Stimulated activated naive CD8-positive, alpha-beta T cell treated with anti-CD3 and anti-CD28 coated beads, Interleukin-15, amount 100 ng/mL, for 72 hours (primary cell): Measurements from ENCODE around the gene IGSF6.
"Not testable (repeated sequence)": the region's sequence is repeated elsewhere in the genome, so short reads cannot be mapped to it uniquely, and the experiment has no call there.

Source experiments
- ATAC-seq: fragments of 150-1000 bp; cut with Tn5 transposase; 2 replicates; pipeline ENCODE4 v1.10.0; 2021; ENCODE audit warnings: mild to moderate bottlenecking, moderate library complexity
- DNase-seq, 2 donors: peaks; one replicate each; pipeline ENCODE4 v3.0.0; 2021 to 2022
- H3K27ac Mint-ChIP-seq, 2 donors: one replicate each; pipeline ENCODE4 v1.8.0; 2022; ENCODE audit warnings: mild to moderate bottlenecking in 2 of 2, mixed read lengths in 2 of 2, moderate library complexity in 2 of 2
- H3K27me3 Mint-ChIP-seq: one replicate; pipeline ENCODE4 v1.8.0; 2022; ENCODE audit warnings: mixed read lengths
- H3K4me1 Mint-ChIP-seq: one replicate; pipeline ENCODE4 v1.8.0; 2022; ENCODE audit warnings: mild to moderate bottlenecking, mixed read lengths
- H3K4me3 Mint-ChIP-seq, 2 donors: one replicate each; pipeline ENCODE4 v1.8.0; 2022; ENCODE audit warnings: mild to moderate bottlenecking in 2 of 2, mixed read lengths in 2 of 2, moderate library complexity in 1 of 2
- H3K9me3 Mint-ChIP-seq, 2 donors: one replicate each; pipeline ENCODE4 v1.8.0; 2022; ENCODE audit warnings: mixed read lengths in 2 of 2

IGSF6 gene

DNA sequence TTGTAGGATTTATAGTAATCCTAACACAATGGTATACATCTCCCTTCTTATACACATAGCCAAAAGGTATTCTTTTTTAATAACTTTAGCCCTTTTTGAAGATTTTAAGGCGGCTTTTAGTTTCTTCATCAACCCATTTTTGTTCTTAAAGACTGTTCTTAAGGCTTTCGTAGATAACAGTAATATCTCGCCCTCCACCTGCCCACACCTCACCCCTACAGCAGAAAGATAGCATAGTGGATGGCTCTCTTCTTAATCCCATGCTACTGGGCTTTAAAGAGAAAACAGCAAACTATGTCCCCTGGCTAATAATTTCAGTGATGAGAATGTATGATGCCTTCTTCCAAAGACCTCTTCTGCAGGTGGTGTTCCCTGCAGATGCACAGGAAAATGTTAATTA is 8.6 kb downstream of the IGSF6 start:
- Mint-ChIP-seq H3K4me1 (peaks cover 49% of the 10 kb centered on the region), H3K4me3 (no peak overlapping the region), H3K27me3 (no peaks in the 10 kb centered on the region), H3K9me3 (no peaks in the 10 kb centered on the region), H3K27ac (no peak overlapping the region)
- ATAC-seq, result no peak
- no peak for DNase-seq

DNA sequence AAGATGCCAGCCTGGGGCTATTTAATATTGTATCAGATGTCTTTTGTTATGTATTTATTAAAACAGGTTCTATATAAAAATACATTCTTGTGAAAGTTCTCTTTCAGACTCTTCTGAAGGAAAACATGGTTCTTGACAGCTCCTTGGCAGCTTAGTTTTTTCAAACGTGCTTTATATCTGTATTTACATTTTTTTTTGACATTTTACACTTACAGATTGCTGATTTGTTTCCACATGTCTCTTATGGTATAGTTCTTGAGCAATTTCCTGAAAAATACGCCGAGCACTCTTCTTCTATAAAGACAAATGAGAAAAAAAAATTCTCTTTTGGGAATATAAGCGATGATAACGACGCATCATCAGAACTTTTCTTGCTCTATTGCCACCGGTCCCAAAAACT is 9.5 kb downstream of the IGSF6 start:
- Mint-ChIP-seq H3K27ac (no peak overlapping the region), H3K4me1 (peaks cover 49% of the 10 kb centered on the region), H3K9me3 (no peaks in the 10 kb centered on the region), H3K4me3 (no peak overlapping the region), H3K27me3 (no peaks in the 10 kb centered on the region)
- DNase-seq (no peak), ATAC-seq (no peak)

DNA sequence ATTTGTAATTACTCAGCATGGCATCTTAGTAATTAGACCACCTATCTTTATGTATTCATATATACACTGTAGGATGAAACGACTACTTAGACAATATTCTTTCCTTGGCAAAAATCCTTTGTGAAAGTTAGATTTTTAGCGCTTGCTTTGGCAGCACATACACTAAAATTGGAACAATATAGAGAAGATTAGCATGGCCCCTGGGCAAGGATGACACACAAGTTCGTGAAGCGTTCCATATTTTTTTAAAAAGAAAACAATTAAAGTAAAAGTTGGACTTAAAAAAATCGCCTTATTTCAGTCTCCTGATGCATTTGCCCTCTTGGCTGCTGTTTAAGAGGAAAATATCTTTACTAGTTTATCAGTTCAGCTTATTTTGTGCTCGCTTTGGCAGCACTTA is 10.5 kb downstream of the IGSF6 start:
- Mint-ChIP-seq H3K4me1 (peaks cover 46% of the 10 kb centered on the region), H3K27me3 (no peaks in the 10 kb centered on the region), H3K27ac (no peak overlapping the region), H3K9me3 (no peaks in the 10 kb centered on the region), H3K4me3 (no peak overlapping the region)
- DNase-seq (no peak), ATAC-seq (no peak)

DNA sequence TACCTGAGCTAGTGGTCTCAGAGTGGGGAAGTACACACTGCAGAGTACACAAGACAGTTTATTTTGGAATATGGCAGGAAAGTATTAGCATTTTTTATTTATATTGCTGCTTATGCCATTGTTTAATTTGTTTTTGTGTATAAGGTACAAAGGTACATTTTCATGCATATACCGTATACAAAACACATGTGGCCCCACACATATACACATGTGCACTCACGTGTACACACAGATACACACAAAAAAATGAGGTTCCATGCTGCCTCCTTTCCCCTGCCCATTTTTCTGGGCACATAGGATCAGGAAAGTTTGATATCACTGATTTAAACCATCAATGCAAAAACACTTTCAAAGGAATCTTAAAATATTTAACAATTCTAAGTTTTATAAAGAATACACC is 12.9 kb downstream of the IGSF6 start:
- Mint-ChIP-seq H3K27me3 (no peaks in the 10 kb centered on the region), H3K9me3 (no peaks in the 10 kb centered on the region), H3K27ac (no peak overlapping the region), H3K4me1 (peaks cover 42% of the 10 kb centered on the region), H3K4me3 (no peak overlapping the region)
- ATAC-seq, result no peak
- DNase-seq, result no peak

DNA sequence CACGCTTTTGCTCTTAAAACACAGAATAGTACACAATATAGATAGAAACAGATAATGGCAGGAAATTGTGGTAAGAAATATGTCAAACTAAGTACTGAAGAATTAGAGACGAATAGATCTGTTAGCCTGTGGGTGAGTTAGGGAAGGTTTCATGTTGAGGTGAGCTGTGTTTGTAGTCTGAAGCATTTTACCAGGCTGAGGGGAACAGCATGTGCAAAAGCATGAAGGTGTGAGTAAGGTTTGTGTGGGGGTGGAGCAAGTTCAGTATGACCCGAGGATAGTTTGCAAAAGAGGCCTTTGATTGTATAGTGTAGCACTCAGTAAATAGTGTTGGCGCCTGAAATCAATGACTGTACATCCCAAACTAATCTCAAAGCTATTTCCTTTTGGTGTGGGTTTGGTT is 13.8 kb downstream of the IGSF6 start:
- DNase-seq, result peak in 1 of 2 donors; percentile 44
- Mint-ChIP-seq H3K4me1 (peaks cover 44% of the 10 kb centered on the region), H3K4me3 (peak overlapping the region; percentile 0 to 2), H3K27me3 (no peaks in the 10 kb centered on the region), H3K27ac (peak overlapping the region in 1 of 2 donors; percentile 19), H3K9me3 (no peaks in the 10 kb centered on the region)
- ATAC-seq, result peak; percentile 94

DNA sequence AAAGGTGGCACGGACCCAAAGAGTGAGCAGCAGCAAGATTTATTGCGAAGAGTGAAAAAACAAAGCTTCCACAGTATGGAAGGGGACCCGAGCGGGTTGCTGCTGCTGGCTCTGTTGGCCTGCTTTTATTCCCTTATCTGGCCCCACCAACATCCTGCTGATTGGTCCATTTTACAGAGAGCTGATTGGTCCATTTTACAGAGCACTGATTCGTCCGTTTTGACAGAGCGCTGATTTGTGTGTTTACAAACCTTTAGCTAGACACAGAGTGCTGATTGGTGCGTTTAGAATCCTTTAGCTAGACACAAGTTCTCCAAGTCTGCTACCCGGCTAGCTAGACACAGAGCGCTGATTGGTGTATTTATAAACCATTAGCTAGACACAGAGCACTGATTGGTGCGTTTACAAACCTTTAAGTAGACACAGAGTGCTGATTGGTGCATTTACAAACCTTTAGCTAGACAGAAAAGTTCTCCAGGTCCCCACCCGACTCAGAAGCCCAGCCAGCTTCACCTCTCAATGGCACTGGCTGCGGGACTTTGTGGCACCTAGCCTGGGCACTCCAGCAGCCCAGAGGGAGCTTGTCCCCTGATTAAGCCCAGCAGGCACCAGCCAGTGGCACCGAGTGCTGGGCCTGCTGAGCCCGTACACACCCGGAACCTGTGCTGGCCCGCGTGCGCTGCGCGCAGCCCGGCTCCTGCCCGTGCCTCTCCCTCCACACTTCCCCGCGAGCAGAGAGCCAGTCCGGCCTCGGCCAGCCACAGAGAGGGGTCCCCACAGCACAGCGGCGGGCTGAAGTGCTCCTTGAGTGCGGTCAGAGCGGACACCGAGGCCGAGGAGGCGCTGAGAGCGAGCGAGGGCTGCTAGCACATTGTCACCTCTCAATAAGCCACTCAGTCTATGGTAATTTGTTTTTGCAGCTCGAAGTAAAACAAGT is 15.1 kb downstream of the IGSF6 start:
- Mint-ChIP-seq H3K9me3 (no peaks in the 10 kb centered on the region), H3K4me1 (peaks cover 55% of the 10 kb centered on the region), H3K27ac (peak overlapping the region in 1 of 2 donors; percentile 19), H3K4me3 (no peak overlapping the region), H3K27me3 (no peaks in the 10 kb centered on the region)
- DNase-seq (no peak), ATAC-seq (no peak)

DNA sequence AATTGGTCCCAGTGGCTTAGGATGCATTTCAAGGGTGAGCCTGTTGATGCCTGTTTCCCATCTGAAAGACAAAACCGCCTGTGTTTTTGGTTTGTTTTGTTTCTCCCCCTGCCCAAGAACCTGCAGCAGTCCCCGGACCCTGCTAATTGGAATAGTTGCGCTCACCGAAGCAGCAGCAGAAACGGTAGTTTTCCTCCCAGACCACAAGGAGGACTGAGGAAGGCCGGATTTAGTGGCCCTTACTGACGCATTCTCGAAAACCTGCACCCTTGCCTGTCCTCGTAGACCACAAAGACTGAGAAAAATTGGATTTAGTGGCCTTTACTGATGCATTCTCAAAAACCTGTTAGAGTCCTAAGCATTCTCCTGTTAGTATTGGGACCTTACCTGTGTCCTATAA is 16.7 kb downstream of the IGSF6 start:
- ATAC-seq, H3K4me3 Mint-ChIP-seq, DNase-seq, H3K27ac Mint-ChIP-seq, H3K9me3 Mint-ChIP-seq, H3K27me3 Mint-ChIP-seq: not testable (repeated sequence)
- H3K4me1 Mint-ChIP-seq, result peaks cover 71% of the 10 kb centered on the region

DNA sequence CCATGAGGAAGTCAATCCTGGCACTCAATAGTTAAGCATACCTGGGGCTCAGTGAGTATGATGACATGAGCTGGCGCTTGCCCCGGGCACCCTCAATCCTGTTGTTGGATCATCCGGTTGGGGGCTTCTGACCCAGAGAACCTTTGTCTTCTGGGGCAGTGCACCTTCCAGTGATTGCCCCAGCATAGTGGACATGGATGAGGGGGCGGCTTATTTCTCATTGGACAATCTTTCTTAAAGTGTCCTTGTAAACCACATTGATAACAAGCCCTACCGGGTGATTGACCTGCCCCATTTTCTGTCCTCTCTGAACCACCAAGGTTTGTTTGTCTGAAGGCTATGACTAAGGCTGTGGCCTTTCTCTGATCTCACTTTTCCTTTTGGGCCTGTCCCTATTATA is 18.2 kb downstream of the IGSF6 start:
- peak in 1 of 2 donors; percentile 40 for DNase-seq
- Mint-ChIP-seq H3K9me3 (peaks cover 0 to under 1% of the 10 kb centered on the region in 2 donors), H3K27ac (peak overlapping the region; percentile 82 to 86), H3K4me1 (peaks cover 77% of the 10 kb centered on the region), H3K4me3 (no peak overlapping the region), H3K27me3 (no peaks in the 10 kb centered on the region)
- peak; percentile 41 for ATAC-seq

DNA sequence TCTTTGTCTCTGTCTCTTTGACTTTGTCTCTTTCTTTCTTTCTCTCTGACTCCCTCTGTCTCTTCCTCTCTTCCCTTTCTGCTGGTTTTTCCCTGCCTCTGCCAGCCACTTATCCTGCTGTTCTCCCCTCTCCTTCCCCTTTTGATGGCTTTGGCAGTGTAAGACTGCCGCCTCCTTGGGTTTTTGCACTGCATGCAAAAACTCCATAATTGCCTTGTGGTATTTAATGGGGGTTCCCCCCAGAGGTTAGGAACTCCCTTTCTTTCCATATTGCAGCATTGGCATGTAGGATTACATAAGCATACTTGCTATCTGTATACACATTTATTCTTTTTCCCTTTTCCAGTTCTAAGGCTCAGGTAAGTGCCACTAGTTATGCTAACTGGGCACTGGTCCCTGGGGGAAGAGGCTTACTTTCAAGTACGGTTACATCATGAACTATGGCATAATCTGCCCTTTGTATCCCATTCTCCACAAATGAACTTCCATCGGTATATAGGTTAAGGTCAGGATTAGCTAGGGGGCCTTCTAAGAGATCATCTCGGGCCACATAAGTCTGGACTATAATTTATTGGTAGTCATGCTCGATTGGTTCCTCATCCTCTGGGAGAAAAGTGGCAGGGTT is 20.3 kb downstream of the IGSF6 start:
- not testable (repeated sequence) for H3K27me3 Mint-ChIP-seq, H3K9me3 Mint-ChIP-seq, ATAC-seq
- Mint-ChIP-seq H3K27ac (peak overlapping the region; percentile 43 to 82), H3K4me1 (peaks cover 64% of the 10 kb centered on the region), H3K4me3 (peak overlapping the region; percentile 59 to 68)
- peak in 1 of 2 donors; percentile 53 for DNase-seq

DNA sequence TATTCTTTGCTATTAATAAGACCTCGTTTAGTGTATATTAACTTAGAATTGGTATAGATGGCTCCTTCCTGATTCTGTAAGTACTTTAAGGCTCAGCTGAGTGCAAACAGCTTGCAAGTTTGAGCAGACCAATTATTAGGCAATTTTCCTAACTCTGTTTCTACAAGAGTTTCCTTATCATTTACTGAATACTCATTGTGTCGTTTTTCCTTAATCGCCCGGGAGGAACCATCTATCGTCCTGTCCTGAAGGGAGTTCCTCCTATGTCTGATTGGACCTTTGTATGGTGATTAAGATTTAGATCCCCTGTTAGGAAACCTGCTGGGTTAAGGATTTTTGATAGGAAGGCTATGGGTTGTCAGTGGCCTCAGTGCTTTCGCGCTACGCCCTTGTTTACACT is 21.0 kb downstream of the IGSF6 start:
- H3K9me3 Mint-ChIP-seq, DNase-seq, ATAC-seq, H3K27me3 Mint-ChIP-seq: not testable (repeated sequence)
- Mint-ChIP-seq H3K4me3 (peak overlapping the region in 1 of 2 donors; percentile 59), H3K4me1 (peaks cover 65% of the 10 kb centered on the region), H3K27ac (peak overlapping the region in 1 of 2 donors; percentile 82)

DNA sequence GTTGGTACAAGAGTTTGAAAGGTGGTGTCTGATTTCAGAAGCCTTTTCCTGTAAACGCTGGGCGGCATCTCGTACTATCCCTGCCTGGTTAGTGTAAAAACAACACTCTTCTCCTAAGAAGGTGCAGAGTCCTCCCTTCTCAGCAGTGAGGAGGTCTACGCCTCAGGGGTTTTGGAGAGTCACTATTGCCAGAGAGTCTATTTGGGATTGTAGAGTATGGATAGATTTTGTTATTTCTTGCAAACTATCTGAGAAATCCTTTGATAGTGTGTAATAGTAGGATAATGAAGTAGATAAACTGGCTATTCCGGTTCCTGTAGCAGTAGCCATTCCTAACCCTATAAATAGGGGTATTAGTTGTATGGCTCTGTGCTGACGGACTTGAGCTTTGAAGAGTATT is 21.5 kb downstream of the IGSF6 start:
- not testable (repeated sequence) for H3K27me3 Mint-ChIP-seq, DNase-seq, H3K27ac Mint-ChIP-seq, H3K9me3 Mint-ChIP-seq, H3K4me3 Mint-ChIP-seq, ATAC-seq
- H3K4me1 Mint-ChIP-seq, result peaks cover 67% of the 10 kb centered on the region

DNA sequence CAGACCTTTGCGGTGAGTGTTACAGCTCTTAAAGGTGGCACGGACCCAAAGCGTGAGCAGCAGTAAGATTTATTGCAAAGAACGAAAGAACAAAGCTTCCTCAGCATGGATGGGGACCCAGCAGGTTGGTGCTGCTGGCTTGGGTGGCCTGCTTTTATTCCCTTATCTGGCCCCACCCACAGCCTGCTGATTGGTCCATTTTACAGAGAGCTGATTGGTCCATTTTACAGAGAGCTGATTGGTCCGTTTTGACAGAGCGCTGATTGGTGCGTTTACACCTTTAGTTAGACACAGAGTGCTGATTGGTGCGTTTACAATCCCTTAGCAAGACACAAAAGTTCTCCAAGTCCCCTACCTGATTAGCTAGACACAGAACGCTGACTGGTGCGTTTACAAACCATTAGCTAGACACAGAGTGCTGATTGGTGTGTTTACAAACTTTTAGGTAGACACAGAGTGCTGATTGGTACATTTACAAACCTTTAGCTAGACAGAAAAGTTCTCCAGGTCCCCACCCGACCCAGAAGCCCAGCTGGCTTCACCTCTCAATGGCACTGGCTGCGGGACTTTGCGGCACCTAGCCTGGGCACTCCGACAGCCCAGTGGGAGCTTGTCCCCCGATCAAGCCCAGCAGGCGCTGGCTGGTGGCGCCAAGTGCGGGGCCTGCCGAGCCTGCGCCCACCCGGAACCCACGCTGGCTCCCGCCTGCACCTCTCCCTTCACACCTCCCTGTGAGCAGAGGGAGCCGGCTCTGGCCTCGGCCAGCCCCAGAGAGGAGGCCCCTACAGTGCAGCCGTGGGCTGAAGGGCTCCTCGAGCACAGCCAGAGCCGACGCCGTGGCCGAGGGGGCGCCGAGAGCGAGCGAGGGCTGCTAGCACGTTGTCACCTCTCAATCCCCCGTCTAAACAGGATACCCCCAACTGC is 22.5 kb downstream of the IGSF6 start:
- H3K4me1 Mint-ChIP-seq, result peaks cover 71% of the 10 kb centered on the region
- not testable (repeated sequence) for H3K27me3 Mint-ChIP-seq, DNase-seq, H3K9me3 Mint-ChIP-seq, H3K27ac Mint-ChIP-seq, ATAC-seq, H3K4me3 Mint-ChIP-seq

DNA sequence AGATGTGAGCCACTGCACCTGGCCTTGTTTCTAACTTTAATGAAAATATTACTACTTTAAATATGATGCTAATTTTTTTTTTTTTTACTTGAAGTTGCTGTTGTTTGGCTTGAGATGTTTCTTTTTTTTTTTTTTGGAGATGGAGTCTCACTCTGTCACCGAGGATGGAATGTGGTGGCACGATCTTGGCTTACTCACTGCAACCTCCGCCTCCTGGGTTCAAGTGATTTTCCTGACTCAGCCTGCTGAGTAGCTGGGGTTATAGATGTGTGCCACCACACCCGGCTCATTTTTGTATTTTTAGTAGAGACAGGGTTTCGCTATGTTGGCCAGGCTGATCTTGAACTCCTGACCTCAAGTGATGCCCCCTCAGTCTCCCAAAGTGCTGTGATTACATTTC is 23.6 kb downstream of the IGSF6 start:
- H3K9me3 Mint-ChIP-seq, result peaks cover 0 to 4% of the 10 kb centered on the region in 2 donors
- H3K27me3 Mint-ChIP-seq, result no peaks in the 10 kb centered on the region
- DNase-seq, result no peak
- H3K4me3 Mint-ChIP-seq, result no peak overlapping the region
- no peak overlapping the region for H3K27ac Mint-ChIP-seq
- ATAC-seq, result no peak
- H3K4me1 Mint-ChIP-seq, result peaks cover 61% of the 10 kb centered on the region

DNA sequence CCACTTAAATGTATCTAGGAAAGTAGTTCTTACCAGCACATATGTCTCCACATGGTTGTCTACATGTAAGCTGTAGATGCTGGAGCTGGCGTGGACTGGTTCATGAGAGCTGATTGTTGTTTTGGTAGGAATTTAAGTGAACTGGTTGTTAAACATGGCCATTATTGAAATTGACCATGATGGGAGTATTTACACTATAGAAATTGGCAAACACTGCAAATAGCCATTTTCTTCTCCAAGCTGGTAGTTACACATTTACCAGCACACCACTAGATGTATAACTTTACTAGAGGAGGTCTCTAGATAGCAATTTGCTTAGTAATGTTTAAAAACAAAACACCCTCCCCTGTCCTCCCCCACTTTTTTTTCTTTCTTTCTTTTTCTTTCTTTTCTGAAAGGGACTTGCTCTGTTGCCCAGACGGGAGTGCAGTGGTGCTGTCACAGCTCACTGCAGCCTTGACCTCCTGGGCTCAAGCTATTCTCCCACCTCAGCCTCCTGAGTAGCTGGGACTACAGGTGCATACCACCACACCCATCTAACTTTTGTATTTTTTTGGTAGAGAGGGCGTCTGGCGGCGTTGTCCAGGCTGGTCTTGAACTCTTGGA is 24.2 kb downstream of the IGSF6 start:
- H3K27ac Mint-ChIP-seq, result peak overlapping the region in 1 of 2 donors; percentile 55
- peaks cover 55% of the 10 kb centered on the region for H3K4me1 Mint-ChIP-seq
- ATAC-seq, result no peak
- no peak for DNase-seq
- peaks cover 0 to 4% of the 10 kb centered on the region in 2 donors for H3K9me3 Mint-ChIP-seq
- H3K4me3 Mint-ChIP-seq, result no peak overlapping the region
- no peaks in the 10 kb centered on the region for H3K27me3 Mint-ChIP-seq
